Inflammatory macrophage (primary cell): ENCODE measurements around the gene PLP2.
A peak's percentile ranks its signal among the peaks of the same experiment; 100 is the strongest.
"Not testable (repeated sequence)": the region's sequence is repeated elsewhere in the genome, so short reads cannot be mapped to it uniquely, and the experiment has no call there.

Source experiments
- DNase-seq, 2 donors: peaks; one replicate each; pipeline ENCODE4 v3.0.0-alpha.2; 2020 to 2022

Gene PLP2

DNA sequence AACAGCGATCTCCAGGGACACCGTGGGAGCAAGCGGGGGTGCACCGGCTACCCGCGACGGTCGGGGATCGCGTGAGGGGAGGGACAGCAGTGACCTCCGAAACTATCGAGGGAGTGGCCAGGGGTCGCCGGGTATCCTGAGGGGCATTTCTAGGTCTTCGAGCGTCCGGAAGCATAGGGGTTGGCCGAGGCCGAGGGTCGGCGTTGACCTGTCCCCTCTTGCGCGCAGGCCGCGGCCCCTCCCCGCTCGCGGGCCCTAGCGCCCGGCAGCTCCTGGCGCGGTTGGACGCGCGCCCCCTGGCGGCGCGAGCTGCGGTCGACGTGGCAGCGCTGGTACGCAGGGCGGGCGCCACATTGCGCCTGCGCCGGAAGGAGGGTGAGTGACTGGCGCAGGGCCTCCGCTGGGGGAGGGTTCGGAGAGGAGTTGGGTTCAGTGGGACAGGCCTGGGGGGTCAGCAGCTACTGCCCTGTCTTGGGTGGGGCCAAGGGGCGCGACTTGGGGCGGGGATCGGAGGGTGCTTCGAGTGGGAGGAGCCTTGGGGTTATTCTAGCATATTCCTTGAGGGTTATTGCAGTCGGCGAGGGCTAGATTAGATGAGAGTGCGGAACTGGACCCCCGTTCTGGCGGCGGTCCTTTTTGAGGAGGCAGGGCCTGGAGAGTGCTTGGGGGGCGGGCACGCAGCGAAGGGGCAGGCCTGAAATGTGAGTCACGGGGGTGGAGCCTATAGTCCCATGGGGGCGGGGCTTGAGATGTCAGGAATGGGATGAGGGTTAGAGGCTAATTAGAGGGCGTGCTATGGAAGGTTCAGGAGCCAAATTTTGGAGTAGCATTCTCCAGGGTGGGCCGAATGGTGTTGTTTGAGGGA is 7.9 kb upstream of the PLP2 start:
- peak; percentile 83 to 88 for DNase-seq

DNA sequence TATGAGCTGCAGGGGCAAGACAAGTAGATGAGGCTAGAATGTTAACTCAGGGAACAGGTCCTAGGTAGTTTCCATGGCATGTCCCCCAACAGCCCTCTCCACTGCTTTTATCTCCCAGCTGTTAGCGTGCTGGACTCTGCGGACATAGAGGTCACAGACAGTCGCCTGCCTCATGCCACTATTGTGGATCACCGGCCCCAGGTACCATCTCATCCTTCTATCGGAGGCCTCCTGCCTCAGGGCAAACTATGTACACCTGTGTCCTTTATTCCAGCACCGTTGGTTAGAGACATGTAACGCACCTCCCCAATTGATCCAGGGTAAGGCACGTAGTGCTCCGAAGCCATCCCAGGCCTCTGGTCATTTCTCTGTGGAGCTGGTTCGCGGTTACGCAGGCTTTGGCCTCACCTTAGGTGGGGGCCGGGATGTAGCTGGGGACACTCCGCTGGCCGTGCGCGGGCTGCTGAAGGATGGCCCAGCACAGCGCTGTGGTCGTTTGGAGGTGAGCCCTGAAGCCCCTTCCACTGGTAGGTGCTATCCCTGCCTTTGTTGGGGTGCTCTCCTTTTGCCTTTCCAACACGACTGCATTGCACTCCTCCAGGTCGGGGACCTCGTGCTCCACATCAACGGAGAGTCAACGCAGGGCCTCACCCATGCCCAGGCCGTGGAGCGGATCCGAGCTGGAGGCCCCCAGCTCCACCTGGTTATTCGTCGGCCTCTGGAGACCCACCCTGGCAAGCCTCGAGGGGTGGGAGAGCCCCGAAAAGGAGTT is 6.9 kb upstream of the PLP2 start:
- no peak for DNase-seq

DNA sequence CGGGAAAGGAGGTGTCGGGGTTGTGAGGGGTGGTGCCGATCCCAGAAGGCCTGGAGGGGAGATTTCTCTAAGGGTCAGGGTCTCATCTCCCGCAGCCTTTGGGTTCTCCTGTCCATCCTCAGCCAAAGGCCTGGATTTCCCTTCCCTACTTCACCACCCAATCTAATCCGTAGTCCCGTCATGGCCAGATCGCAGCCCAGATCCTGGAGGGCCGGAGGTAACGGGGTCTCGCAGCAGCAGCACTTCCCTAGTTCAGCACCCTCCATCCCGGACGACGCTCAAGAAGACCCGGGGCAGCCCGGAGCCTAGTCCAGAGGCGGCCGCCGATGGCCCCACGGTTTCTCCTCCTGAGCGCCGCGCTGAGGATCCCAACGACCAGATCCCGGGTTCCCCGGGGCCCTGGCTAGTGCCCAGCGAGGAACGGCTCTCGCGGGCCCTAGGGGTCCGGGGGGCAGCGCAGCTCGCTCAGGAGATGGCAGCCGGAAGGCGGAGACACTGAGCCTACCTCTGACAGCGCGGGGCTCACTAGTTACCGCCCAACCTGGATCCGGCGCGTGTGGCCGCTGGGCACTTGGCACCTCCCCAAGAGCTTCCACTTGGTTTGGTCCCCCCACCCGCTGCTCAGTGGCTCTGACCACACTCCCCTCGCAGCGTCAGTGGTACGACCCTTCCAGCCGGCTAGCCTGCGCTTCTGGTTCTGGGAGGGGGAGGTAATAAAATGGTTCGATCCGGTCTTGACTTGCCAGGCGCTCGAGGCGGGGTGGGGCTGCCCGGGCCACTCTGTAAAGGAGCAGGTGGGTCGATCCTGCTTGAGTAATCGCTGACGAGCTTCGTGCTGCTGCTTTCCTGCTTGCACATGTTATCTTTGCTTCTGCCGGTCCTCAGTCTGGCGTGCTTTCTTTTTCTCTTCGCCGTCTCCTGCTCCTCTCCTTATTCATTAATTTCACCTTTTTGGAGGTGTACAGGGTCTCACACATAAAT is 5.5 kb upstream of the PLP2 start:
- DNase-seq, result peak; percentile 69 to 77

DNA sequence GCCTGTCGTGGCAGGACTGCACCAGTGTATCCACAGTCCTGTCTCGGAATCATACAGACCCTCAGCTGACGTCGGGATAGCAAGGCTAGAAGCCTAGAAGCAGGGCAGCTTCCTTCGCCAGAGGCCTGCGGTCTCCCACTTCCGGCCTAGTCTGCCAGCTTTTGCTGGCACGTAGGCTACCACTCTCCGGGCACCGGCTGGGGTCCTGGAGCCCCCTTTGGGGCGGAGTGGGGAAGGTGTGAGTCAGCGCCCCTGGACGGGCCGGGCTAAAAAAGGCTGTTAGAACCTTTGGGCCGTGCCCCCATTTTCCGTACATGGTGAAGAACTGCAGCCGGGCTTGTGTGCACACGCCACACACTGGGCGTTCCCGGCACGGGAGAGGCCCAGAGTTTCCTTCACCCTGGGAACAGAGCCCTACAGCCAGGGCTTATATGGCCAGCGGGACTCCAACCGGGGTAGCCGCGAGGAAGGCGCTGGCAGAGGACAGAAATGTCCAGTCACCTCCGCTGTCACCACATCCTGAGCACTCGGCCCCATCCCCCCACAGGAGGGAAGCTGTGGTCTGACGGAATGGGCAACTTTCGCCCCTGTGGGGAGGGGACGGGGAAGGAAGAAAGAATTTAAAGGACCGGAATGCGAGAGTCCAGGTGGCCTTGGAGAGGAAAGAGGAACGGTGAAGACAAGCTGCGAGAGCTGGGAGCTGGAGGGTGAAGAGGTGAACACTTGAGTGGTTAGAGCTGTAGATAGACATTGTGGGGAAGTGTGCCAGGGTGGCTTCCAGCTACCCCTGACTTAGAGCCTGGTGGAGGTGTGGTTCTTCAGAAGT is 4.6 kb upstream of the PLP2 start:
- DNase-seq, result peak; percentile 59 to 72

DNA sequence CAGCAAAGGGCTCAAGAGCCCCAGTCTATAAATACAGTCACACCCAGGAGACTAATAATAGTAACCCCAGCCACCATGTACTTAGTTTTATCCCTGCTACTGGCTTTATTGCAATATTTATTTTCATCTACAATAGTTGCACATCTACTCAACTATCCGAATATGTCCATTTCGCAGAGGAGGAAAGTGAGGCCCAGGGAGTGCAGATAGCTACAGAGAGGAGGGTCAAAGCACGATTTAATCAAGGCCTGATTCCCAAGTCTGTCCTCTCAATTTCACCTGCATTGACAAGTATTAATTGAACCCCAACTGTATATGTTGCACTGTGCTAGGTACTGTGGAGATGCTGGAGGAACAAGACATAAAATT is 4.0 kb upstream of the PLP2 start:
- no peak for DNase-seq

DNA sequence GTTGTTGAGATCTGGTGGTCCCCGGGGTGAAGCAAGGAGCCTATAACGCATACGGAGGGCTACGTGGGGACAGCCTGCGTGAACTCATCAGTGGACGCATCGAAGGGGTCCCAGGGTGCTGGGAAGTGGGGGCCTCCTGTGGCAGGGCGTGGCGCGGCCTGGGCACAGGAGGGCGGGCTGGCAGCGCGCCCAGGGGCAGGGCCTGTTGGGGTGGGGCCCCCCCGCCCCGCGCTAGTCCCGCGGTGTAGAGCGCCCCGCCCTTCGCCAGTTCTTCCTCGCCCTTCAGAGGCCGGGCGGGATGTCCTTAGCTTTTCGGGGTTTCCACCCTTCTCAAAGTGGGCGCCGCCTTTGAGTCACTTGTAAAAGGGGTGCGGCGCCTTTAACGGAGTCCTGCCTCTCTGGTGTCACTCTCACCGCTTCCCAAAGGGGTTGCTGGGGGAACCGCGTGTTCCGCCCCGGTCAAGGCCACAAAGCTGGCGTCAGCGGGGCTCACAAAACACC is 632 bp downstream of the PLP2 start:
- peak; percentile 82 for DNase-seq

DNA sequence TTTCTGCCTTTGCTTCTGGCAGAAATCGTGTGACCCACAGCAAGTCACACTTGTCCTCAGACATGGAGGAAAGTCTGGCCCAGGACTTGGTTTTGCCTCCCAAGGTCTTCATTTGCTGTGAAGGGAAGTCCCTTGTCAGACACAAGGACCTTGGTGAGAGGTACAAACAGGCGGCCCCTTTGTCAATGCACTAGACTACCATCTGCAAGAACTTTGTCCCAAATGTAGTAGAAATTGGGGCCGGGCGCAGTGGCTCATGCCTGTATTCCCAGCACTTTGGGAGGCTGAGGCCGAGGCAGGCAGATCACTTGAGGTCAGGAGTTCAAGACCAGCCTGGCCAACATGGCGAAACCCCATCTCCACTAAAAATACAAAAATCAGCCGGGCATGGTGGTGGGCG is 1.8 kb downstream of the PLP2 start:
- DNase-seq, result not testable (repeated sequence)

DNA sequence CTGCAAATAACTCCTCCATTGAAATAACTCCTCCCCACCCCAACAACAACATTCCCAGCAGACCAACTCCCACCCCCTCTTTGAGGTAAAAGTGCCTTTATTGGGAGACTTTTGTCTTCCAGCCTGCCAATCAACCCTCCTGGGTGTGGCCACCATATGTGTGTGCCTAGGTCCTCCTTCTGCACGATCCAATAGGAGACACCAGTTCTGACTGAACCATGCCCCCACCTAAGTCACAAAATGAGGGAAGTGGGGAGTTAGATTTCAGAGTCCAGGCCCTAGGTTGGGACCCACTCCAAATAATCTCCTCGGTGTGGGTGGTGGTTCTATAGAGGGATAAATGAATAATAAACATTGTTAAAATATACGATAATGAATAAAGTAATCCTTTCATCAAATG is 3.0 kb downstream of the PLP2 start:
- DNase-seq, result no peak

DNA sequence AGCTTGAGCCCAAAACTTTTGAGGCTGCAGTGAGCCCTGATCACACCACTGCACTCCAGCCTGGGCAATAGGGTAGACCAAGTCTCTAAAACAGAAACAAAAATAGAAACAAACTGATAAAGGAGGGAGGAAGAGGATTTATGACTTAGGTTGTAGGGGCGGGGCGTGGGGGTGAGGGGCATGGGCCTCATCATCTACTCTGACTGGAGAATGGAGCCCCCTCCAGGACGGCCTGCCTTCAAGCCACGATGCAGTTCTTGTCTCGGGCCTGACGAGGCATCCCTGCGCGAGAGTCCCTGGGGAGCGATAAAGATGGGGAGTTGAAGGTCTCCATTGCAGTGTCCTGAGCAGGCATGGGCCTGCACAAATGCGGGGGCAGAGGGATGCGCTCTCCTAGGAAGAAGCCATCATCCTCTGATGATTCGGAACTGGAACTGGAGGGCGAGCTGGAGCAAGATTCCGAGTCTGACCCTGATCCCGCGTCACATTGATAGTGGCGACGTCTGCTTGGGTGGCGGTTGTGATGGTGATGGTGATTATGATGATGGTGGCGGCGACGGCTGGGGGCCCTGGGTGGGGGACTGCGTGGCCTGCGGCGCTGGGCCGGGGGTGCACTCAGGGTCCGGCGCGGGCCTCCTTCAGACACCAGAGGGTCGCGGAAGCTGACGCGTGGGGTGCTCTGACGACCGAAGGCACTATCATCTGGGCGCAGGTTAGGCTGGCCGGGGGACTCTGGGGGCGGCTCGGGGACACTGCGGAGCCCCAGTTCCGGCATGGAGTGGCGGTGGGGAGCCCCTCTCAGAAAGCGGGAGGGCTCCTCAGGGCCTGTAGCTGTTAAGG is 4.0 kb downstream of the PLP2 start:
- DNase-seq, result no peak

DNA sequence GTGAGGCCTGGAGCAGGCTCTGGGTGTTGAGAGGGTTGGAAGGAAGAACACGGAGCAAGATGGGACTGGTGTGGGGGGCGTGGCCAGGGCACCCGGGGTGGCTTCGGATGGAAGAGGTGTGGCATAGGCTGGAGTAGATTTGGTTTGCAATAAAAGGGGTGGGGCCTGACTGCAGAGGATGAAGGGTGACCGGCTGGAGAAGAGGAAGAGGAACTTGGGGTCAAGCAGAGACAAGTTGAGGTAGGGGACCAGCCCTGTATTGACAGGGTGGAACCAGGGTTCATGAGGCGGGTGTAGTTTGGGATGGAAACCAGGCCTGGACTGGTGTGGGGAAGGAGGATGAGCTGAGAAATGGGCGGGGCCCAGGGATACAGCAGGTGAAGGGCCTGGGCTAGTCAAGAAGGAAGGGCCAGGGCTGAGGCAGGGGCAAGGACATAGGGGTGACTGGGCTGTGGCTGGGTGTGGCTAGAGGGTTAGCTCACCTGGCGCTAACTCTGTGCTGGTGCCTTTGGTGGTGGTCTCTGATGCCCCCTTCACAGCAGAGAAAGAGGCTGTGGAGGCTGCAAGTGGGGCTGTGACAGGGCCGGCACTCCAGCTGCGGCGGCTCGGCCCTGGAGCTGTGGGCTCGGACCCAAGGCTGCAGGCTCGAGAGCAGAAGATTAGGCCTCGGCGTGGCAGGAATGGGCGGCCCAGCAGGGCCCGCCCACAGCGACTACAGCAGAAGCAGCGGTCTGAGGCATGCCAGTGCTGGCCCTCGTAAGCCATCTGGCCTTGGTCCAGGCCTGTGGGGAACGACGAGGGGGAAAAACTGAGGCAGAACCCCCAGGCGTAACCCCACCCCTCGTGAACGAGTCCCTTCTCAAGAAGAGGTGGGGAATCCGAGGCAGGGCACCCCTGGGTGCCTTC is 5.0 kb downstream of the PLP2 start:
- peak in 1 of 2 donors; percentile 71 for DNase-seq

DNA sequence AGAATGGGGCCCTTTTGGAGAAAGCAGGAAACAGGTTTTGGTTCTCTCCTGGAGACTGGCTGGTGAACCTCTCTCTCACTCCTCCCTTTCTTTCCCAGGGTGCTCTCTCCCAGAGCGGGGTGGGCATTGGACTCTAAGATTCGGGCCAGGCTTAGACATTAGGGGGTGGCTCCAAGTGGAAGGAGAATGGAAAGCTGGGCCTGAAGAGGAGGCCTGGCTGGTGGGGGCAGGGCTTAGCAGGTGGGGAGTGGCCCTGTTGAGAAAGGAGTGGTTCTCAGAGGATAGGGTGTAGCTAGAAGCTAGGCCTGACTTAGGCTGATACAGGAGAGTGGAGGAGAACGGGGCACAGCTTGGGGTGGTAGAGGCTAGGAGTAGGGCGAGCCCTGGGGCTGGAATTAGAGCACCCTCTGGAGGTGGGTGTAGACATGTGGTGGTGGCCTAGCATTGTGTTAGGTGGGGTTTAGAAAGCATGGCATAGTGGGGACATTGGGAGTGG is 5.7 kb downstream of the PLP2 start:
- DNase-seq, result no peak

DNA sequence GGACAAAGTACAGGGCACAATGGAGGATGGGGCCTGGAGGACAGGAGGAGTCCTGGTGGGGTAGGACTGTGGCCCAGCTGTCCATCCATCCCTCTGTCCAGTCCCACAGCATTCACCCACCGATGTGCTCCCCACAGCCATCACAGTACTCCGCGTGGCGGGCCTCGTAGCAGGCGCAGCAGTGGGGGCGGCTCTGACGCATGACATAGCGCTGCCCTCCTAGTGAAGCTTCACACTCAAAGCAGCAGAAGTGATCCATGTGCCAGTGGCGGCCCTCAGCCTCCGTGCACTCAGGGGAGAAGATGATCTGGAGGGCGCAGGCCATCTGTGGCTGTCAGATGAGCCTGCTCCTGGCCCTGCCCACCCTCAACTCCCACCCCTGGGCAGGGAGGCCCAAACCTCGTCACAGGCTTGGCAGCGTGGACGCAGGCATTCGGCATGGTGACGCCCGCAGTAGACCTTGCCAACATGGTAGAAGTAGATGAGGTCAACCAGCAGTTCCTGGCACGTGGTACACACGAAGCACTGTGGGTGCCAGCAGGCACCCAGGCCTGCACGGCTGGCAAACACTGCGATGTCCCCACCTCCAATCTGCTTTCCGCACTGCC is 6.3 kb downstream of the PLP2 start:
- no peak for DNase-seq

DNA sequence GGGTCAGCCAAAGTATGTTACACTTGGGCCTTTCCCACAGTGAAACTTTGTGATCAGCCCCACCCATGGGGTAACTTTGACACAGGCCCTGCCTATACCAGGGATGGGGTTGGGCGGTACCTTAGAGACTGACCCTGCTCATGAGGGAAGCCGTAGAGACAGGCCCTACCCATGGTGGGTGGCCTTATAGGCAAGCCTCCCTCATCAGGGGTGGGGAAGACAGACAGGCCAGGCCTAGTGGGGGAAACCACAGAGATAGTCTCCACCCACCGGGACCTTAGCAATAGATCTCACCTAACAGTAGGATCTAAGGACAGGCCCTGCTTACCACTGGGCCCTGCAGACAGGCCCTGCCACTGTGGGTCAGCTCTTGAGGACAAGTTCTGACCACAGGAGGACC is 6.8 kb downstream of the PLP2 start:
- DNase-seq, result no peak

DNA sequence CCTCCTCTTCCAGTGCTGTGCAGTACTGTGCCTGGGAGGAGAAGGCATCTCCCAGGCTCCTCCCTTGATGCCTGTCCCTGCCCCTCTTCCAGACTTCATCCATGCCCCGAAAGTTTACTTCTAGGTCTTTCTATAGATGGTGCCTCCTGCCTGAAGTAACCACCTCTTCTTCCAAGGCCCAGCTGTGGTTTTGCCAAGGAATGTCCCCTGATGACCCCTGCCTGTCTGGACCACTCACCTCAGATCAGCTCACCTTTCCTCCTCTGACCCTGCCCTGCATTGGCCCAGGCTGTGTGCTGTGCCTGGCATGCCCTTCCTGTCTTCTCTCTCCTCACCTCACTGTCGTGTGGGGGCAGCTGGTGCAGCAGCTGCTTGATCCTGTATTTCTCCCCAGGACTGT is 7.7 kb downstream of the PLP2 start:
- no peak for DNase-seq

DNA sequence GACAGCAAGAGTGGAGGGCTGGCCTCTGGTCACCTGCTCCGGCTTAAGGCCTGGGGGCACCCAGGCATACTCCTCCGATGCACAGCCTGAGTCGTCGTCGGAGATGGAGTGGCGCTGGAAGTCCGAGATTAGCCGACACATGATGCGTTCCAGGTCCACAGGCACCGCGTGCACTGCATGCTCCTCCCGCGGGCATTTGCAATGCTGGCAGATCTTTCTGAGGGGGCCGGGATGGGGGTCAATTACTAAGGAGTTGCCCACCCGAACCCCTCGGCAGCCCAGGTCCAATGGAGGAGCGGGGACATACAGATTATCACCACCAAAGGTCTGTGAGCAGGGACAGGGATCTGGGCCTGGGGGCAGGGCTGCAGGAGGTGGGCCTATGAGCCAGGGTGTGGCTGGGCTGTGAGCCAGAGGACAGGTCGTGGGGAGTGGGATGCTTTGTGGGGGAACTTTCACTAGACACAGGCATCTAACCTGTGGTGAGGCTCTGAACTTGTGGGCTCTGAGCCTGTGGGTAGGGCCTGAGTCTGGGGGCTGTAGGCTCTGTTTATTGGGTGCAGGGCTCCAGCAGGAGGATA is 12.1 kb downstream of the PLP2 start:
- no peak for DNase-seq

DNA sequence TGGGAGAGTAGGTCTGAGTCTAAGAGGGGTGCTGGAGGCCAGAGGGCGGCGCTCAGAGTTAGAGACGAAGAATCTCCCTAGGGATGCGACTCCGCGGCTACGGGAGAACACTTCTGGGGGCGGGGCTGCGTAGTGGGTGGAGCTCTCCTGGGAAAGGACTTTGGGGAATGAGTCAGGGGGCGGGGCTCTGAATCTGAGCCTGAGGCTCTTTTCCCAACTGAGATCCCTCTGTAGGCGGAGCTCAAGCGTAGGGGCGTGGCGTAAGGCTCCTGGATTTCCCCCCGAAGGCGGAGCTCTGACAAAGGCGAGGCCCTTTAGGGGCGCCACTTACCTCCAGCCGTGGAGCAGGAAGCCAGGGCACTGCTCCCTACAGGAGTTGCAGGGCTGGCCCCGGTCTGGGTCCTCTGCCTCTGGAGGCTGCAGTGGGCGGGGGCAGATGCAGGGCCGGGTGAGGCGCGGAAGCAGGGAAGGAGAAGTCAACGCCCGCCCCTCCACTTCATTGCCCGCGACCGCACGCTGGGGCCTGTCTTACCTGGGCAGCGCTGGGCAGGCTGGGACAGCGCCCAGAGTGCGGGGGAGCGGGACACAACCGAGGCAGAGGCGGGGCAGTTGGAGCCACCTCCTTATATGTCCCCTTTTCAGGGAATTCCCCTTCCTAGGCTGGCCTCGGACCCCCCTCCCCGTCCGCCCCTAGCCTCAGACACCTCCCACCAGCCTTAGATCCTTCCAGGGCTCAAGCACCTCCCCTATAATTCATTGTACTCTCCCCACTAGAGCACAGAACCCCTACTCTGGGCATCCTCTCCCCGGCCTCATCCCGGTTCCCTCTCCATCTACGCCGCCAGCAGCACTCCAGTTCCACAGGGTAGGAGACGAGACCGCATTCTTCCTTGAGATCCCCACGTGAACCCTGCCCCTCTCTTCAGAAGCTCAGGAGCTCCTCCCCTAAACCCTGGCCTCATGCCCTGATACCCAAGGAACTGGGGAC is 12.9 kb downstream of the PLP2 start:
- DNase-seq, result peak; percentile 41 to 56
